Gastrocnemius medialis (tissue), 4 donors: ENCODE results near the gene CMTM3. TPM values are rescaled to one million over a fixed set of nuclear protein-coding genes. Genes with fewer than 3 reads are reported as not detected.
"Not testable (repeated sequence)": the region's sequence is repeated elsewhere in the genome, so short reads cannot be mapped to it uniquely, and the experiment has no call there.

Experiments used
- ATAC-seq, 2 donors: fragments of 150-250 bp; one replicate each; pipeline ENCODE4 v1.9.1; 2016
- DNase-seq, 2 donors: peaks; one replicate each; pipeline ENCODE4 v3.0.0-alpha.2; 2019
- H3K27ac ChIP-seq, 4 donors: fragments of 200-600 bp; sonication (generic); 1 replicate in 1 of 4; 2 replicates in 3 of 4; pipeline ENCODE4 v1.5.1; 2016 to 2018; ENCODE audit warnings: mild to moderate bottlenecking in 2 of 4, moderate library complexity in 1 of 4
- H3K27me3 ChIP-seq, 3 donors: fragments of 200-600 bp; sonication (generic) in 2 of 3; 1 replicate in 1 of 3; 2 replicates in 2 of 3; pipeline versions ENCODE4 v1.5.1 to v1.6.0; 2016 to 2019; ENCODE audit warnings: mild to moderate bottlenecking in 1 of 3, moderate library complexity in 1 of 3
- H3K36me3 ChIP-seq, 2 donors: fragments of 200-600 bp; sonication (generic) in 1 of 2; one replicate each; pipeline ENCODE4 v1.5.1; 2017 to 2018
- H3K4me1 ChIP-seq, 2 donors: fragments of 200-600 bp; sonication (generic) in 1 of 2; one replicate each; pipeline ENCODE4 v1.5.1; 2016 to 2017; ENCODE audit warnings: mild to moderate bottlenecking in 2 of 2
- H3K4me3 ChIP-seq, 4 donors: fragments of 200-600 bp; sonication (generic) in 3 of 4; 1 replicate in 1 of 4; 2 replicates in 3 of 4; pipeline ENCODE4 v1.5.1; 2016 to 2019; ENCODE audit warnings: mild to moderate bottlenecking in 2 of 4
- H3K9me3 ChIP-seq, 3 donors: fragments of 200-600 bp; sonication (generic) in 2 of 3; 1 replicate in 1 of 3; 2 replicates in 2 of 3; pipeline ENCODE4 v1.5.1; 2016 to 2019
- CTCF ChIP-seq, 5 experiments: fragments of 450-650 bp in 3 of 5; fragments of 200-600 bp in 2 of 5; sonication (generic) in 2 of 5; IDR thresholded peaks in 4 of 5; conservative IDR thresholded peaks in 1 of 5; 1 replicate in 4 of 5; 2 replicates in 1 of 5; pipeline ENCODE4 v1.5.1; 2016 to 2019; ENCODE audit warnings: antibody characterized with exemption in 5 of 5, mild to moderate bottlenecking in 3 of 5, moderate library complexity in 3 of 5
- POLR2A ChIP-seq, 2 donors: fragments of 450-650 bp; IDR thresholded peaks; one replicate each; pipeline ENCODE4 v1.6.1; 2017; ENCODE audit warnings: antibody characterized with exemption in 2 of 2, mild to moderate bottlenecking in 2 of 2, moderate library complexity in 2 of 2
- in situ Hi-C, 4 donors: fragments of 200-750 bp; cut with MboI; loops; one replicate each; pipeline versions ENCODE4 v1.15.0 to v1.8.0; 2017; ENCODE audit warnings: low sequenced_read_pairs in 4 of 4
- intact Hi-C: fragments of 100-400 bp; cut with DNase I; formaldehyde crosslinking; loops from one replicate; pipeline ENCODE4 v1.15.1; 2023; ENCODE audit warnings: low total_unique reads
- total RNA-seq, 4 donors: library from RNA; depleted of rRNA; stranded (reverse); fragments of >200 nt; gene quantifications; one replicate each; pipeline versions ENCODE4 v1.1.0 to v1.2.3, GENCODE V29; 2016

CMTM3 gene
- total RNA-seq, 4 donors from 2014 or later: 2.6 to 11.3 (median 5.1) TPM

DNA sequence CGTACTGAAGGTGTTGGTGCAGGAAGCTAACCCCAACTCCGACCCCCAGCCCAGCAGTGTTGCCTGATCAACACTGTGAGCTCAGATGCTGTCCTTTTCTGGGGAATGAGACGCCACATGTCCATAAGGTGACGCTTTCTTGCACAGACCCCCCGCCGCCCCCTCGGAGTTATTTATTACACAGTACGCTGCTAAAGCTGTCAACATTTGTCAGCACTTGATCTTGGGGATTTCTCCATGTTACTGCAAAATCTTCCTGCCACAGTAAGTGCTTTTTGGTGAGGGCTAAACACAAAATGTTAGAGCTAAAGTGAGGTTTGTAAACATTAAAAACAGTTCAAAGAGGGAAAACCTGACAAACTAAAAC lies 15.9 kb downstream of the CMTM3 start:
- Histone ChIP-seq H3K27me3 (no peaks in the 10 kb centered on the region), H3K4me3 (no peak overlapping the region), H3K4me1 (peaks cover 22 to 28% of the 10 kb centered on the region in 2 donors), H3K36me3 (no peaks in the 10 kb centered on the region), H3K27ac (peak overlapping the region in 2 of 4 donors; percentile 64 to 68), H3K9me3 (no peaks in the 10 kb centered on the region)
- ATAC-seq: no peak
- no peak for TF ChIP-seq POLR2A (IDR thresholded peaks at IDR 0.05)
- DNase-seq: no peak
- intact Hi-C loops (no loop called here), in situ Hi-C loops (loop anchor here in 1 of 4 donors (25.0 kb wide), 1 partner anchor 242 kb away; no protein-coding TSS in a partner anchor)

- ATAC-seq (no peak), DNase-seq (no peak)
- no peak overlapping the region for H3K4me3 ChIP-seq
- no peaks in the 10 kb centered on the region for H3K36me3 ChIP-seq
- peaks cover 22 to 28% of the 10 kb centered on the region in 2 donors for H3K4me1 ChIP-seq
- TF ChIP-seq POLR2A (IDR thresholded peaks at IDR 0.05): no peak
- no peak for TF ChIP-seq CTCF (IDR thresholded peaks at IDR 0.05 in 4 of 5, conservative IDR thresholded peaks at IDR 0.05 in 1 of 5)
- in situ Hi-C loops (loop anchor here in 1 of 4 donors (25.0 kb wide), 1 partner anchor 240 kb away; no protein-coding TSS in a partner anchor), intact Hi-C loops (no loop called here)
- H3K27ac ChIP-seq: no peak overlapping the region
- H3K9me3 ChIP-seq: no peaks in the 10 kb centered on the region
- no peaks in the 10 kb centered on the region for H3K27me3 ChIP-seq
Observed at GRCh38 chr16:66621973-66622372, 17.5 kb downstream of the CMTM3 start.

- H3K36me3 ChIP-seq: no peaks in the 10 kb centered on the region
- H3K4me3 ChIP-seq: no peak overlapping the region
- ATAC-seq: no peak
- no peaks in the 10 kb centered on the region for H3K9me3 ChIP-seq
- no peaks in the 10 kb centered on the region for H3K27me3 ChIP-seq
- TF ChIP-seq CTCF (IDR thresholded peaks at IDR 0.05 in 4 of 5, conservative IDR thresholded peaks at IDR 0.05 in 1 of 5) (no peak), POLR2A (IDR thresholded peaks at IDR 0.05) (no peak)
- in situ Hi-C loops: loop anchor here in 1 of 4 donors (25.0 kb wide), 1 partner anchor 239 kb away; no protein-coding TSS in a partner anchor
- intact Hi-C loops: no loop called here
- H3K27ac ChIP-seq: no peak overlapping the region
- no peak for DNase-seq
- H3K4me1 ChIP-seq: peaks cover 22% of the 10 kb centered on the region in 2 donors
Observed at GRCh38 chr16:66622863-66623262, 18.4 kb downstream of the CMTM3 start.

DNA sequence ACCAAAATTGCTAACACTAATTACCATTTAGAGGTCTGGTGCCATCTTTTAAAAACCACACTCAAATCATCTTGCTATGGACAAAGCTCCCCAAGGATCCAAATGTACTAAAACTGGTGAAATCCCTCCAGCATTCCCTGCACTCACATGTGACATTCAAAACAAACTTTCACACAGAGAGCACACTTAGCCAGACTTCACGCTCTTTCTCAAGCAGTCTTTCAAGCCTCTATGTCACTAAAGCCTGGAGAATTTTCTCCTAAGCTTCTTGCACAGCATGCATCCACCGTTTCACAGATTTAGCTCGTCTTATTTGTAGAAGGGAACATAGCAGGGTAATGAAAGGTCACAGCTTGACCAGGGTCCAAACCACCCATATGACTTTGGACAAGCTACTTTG lies 19.3 kb downstream of the CMTM3 start:
- ATAC-seq (no peak), DNase-seq (no peak)
- no peak for TF ChIP-seq POLR2A (IDR thresholded peaks at IDR 0.05)
- TF ChIP-seq CTCF (IDR thresholded peaks at IDR 0.05 in 4 of 5, conservative IDR thresholded peaks at IDR 0.05 in 1 of 5): no peak
- Histone ChIP-seq H3K4me3 (no peak overlapping the region), H3K4me1 (peaks cover 16% of the 10 kb centered on the region in 2 donors), H3K9me3 (no peaks in the 10 kb centered on the region), H3K36me3 (no peaks in the 10 kb centered on the region), H3K27ac (no peak overlapping the region), H3K27me3 (no peaks in the 10 kb centered on the region)
- in situ Hi-C loops (loop anchor here in 1 of 4 donors (25.0 kb wide), 1 partner anchor 239 kb away; no protein-coding TSS in a partner anchor), intact Hi-C loops (no loop called here)

DNA sequence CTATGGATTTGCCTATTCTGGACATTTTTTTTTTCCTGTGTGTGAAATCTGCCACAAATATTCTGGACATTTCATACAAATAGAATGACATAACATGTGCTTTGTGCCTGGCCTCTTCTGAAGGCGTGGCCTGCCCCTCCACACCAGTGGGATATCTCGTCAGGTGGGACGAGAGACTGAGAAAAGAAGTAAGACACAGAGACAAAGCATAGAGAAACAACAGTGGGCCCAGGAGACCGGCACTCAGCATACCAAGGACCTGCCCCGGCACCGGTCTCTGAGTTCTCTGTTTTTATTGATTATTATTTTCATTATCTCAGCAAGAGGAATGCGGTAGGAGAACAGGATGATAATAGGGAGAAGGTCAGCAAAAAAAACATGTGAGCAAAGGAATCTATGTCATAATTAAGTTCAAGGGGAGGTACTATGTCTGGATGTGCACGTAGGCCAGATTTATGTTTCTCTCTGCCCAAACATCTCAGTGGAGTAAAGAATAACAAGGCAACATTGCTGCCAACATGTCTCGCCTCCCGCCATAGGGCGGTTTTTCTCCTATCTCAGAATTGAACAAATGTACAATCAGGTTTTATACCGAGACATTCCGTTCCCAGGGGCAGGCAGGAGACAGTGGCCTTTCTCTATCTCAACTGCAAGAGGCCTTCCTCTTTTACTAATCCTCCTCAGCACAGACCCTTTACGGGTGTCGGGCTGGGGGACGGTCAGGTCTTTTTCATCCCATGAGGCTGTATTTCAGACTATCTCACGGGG lies 23.3 kb downstream of the CMTM3 start:
- intact Hi-C loops, in situ Hi-C loops, DNase-seq, H3K4me1 ChIP-seq, ATAC-seq, H3K4me3 ChIP-seq, H3K27ac ChIP-seq, H3K27me3 ChIP-seq, H3K9me3 ChIP-seq, H3K36me3 ChIP-seq: not testable (repeated sequence)
